PC-9 (cell line): Measurements from ENCODE around the gene NME9. TPM values are rescaled to one million over a fixed set of nuclear protein-coding genes. Genes with fewer than 3 reads are reported as not detected.

Experiments
- BruUV-seq: library from RNA; stranded (reverse); fragments of 400-500 nt; replicated peaks from 2 replicates; lab custom pipeline; 2021; lab: Mats Ljungman, UMichigan
- CTCF ChIA-PET: fragments of 300-600 bp; sonication (Branson Sonifier 250); formaldehyde crosslinking; loops from one replicate; lab custom pipeline; 2022; ENCODE audit warnings: antibody characterized with exemption; lab: Charles Lee
- POLR2A ChIA-PET: fragments of 300-600 bp; sonication (Branson Sonifier 250); formaldehyde crosslinking; loops from one replicate; lab custom pipeline; 2022; ENCODE audit warnings: antibody characterized with exemption; ENCODE audit not compliant: unreplicated experiment; lab: Charles Lee
- DNase-seq, 2 experiments: peaks; one replicate each; pipeline versions ENCODE4 v3.0.0 to v3.0.0-alpha.2; 2015 to 2022; ENCODE audit warnings: mixed read lengths in 1 of 2
- H2AFZ ChIP-seq: fragments of 200-600 bp; sonication (generic); 2 replicates; pipeline ENCODE4 v1.8.1; 2017; ENCODE audit warnings: antibody characterized with exemption
- H3F3A ChIP-seq: fragments of 200-600 bp; sonication (generic); 2 replicates; pipeline ENCODE4 v1.8.1; 2017; ENCODE audit warnings: antibody characterized with exemption, mild to moderate bottlenecking, low read depth; ENCODE audit not compliant: insufficient read depth
- H3K27ac ChIP-seq: fragments of 200-600 bp; sonication (generic); 2 replicates; pipeline ENCODE4 v1.6.1; 2016; ENCODE audit warnings: mixed run types
- H3K27me3 ChIP-seq: fragments of 200-600 bp; sonication (generic); 2 replicates; pipeline ENCODE4 v1.6.1; 2016; ENCODE audit warnings: low read depth, mixed run types; ENCODE audit not compliant: insufficient read depth
- H3K36me3 ChIP-seq: fragments of 200-600 bp; sonication (generic); 2 replicates; pipeline ENCODE4 v1.6.1; 2016; ENCODE audit warnings: low read depth, mixed run types
- H3K4me1 ChIP-seq: fragments of 200-600 bp; sonication (generic); replicated peaks from 2 replicates; pipeline ENCODE4 v1.6.1; 2016; ENCODE audit warnings: mixed run types; ENCODE audit not compliant: insufficient read depth
- H3K4me2 ChIP-seq: fragments of 200-600 bp; sonication (generic); 2 replicates; pipeline ENCODE4 v1.6.1; 2017; ENCODE audit warnings: mixed run types
- H3K4me3 ChIP-seq: fragments of 200-600 bp; sonication (generic); 2 replicates; pipeline ENCODE4 v1.6.1; 2016; ENCODE audit warnings: mixed run types
- H3K79me2 ChIP-seq: fragments of 200-600 bp; sonication (generic); 2 replicates; pipeline ENCODE4 v1.6.1; 2017; ENCODE audit warnings: low read depth, mixed run types
- H3K9me2 ChIP-seq: fragments of 200-600 bp; sonication (generic); 2 replicates; pipeline ENCODE4 v1.8.1; 2017; ENCODE audit warnings: mild to moderate bottlenecking; ENCODE audit not compliant: insufficient read depth
- H3K9me3 ChIP-seq: fragments of 200-600 bp; sonication (generic); 2 replicates; pipeline ENCODE4 v1.8.1; 2016; ENCODE audit warnings: low read depth; ENCODE audit not compliant: insufficient read depth
- H4K20me1 ChIP-seq: fragments of 200-600 bp; sonication (generic); 2 replicates; pipeline ENCODE4 v1.8.1; 2017; ENCODE audit not compliant: insufficient read depth
- EZH2 ChIP-seq: fragments of 200-600 bp; sonication (generic); IDR thresholded peaks from 2 replicates; pipeline ENCODE4 v1.8.0; 2017; ENCODE audit warnings: antibody characterized with exemption, low read depth
- intact Hi-C: fragments of 100-400 bp; cut with micrococcal nuclease; formaldehyde crosslinking; loops from one replicate; pipeline ENCODE4 v1.10.0; 2022; ENCODE audit not compliant: unreplicated experiment
- total RNA-seq: library from RNA; stranded (reverse); gene quantifications from 2 replicates; pipeline ENCODE4 v1.2.3, GENCODE V29; 2021
- TF ChIP-seq, protein P1 (sequence below): fragments of 200-600 bp; sonication (generic); conservative IDR thresholded peaks from 2 replicates; pipeline ENCODE4 v1.6.1; 2017; ENCODE audit warnings: mixed run types, antibody characterized with exemption, mild to moderate bottlenecking, moderate library complexity

Gene NME9
- total RNA-seq, 1 experiment from 2014 or later: not detected

- CTCF ChIA-PET: no interaction called here
- no peak for TF ChIP-seq EZH2
- TF ChIP-seq, protein P1, sequence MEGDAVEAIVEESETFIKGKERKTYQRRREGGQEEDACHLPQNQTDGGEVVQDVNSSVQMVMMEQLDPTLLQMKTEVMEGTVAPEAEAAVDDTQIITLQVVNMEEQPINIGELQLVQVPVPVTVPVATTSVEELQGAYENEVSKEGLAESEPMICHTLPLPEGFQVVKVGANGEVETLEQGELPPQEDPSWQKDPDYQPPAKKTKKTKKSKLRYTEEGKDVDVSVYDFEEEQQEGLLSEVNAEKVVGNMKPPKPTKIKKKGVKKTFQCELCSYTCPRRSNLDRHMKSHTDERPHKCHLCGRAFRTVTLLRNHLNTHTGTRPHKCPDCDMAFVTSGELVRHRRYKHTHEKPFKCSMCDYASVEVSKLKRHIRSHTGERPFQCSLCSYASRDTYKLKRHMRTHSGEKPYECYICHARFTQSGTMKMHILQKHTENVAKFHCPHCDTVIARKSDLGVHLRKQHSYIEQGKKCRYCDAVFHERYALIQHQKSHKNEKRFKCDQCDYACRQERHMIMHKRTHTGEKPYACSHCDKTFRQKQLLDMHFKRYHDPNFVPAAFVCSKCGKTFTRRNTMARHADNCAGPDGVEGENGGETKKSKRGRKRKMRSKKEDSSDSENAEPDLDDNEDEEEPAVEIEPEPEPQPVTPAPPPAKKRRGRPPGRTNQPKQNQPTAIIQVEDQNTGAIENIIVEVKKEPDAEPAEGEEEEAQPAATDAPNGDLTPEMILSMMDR: no peak
Observed at GRCh38 chr3:138300647-138301046, 29.0 kb downstream of the NME9 start.

DNA sequence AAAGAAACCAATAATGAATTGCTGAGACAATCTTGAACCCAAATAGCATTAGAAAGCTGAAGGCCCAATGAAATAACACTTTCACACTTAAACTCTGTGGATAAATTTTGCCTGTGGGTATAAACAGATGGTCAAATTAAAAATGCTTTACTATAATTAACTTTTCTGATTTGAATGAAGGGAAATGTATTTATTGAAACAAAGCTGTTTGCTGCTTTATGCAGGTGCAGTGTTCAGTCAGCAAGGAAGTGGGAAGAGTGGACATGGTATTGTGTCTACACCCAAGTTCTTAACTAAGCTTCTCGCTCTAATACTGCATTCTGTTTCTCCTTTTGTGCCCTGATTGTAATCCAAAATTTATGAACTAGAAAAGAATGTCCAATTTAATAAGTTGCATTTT lies 31.8 kb downstream of the NME9 start:
- CTCF ChIA-PET: no interaction called here
- no peaks in the 10 kb centered on the region; the same call in none of the 2 replicates for H3K36me3 ChIP-seq

More at GRCh38 chr3:138300647-138301046, 29.0 kb downstream of the NME9 start:
- Histone ChIP-seq H2AFZ (no peak overlapping the region), H3K4me3 (no peak overlapping the region), H4K20me1 (no peaks in the 10 kb centered on the region), H3K79me2 (no peaks in the 10 kb centered on the region), H3K27me3 (no peaks in the 10 kb centered on the region), H3K4me2 (no peak overlapping the region), H3K36me3 (no peaks in the 10 kb centered on the region; the same call in none of the 2 replicates), H3F3A (no peaks in the 10 kb centered on the region), H3K9me3 (no peaks in the 10 kb centered on the region), H3K27ac (no peak overlapping the region), H3K9me2 (no peaks in the 10 kb centered on the region), H3K4me1 (no peaks in the 10 kb centered on the region)
- POLR2A ChIA-PET: no interaction called here
- no peak for DNase-seq
- no TSS peak for BruUV-seq
- intact Hi-C loops: no loop called here

GRCh38 chr3:138297059-138297607 lies 32.5 kb downstream of the NME9 start:
- Histone ChIP-seq H3K36me3 (no peaks in the 10 kb centered on the region; the same call in none of the 2 replicates), H3K4me1 (no peaks in the 10 kb centered on the region), H3K4me2 (no peak overlapping the region), H3K27ac (no peak overlapping the region), H3K27me3 (no peaks in the 10 kb centered on the region), H3F3A (no peaks in the 10 kb centered on the region), H4K20me1 (no peaks in the 10 kb centered on the region), H3K79me2 (no peaks in the 10 kb centered on the region), H3K9me2 (no peaks in the 10 kb centered on the region), H2AFZ (no peak overlapping the region), H3K4me3 (no peak overlapping the region), H3K9me3 (no peaks in the 10 kb centered on the region)
- intact Hi-C loops: no loop called here
- ChIA-PET POLR2A (no interaction called here), CTCF (no interaction called here)
- no TSS peak for BruUV-seq
- DNase-seq: no peak
- TF ChIP-seq, protein P1: no peak
- no peak for TF ChIP-seq EZH2

More for the DNA sequence above, 31.8 kb downstream of the NME9 start:
- no peak for TF ChIP-seq EZH2
- TF ChIP-seq, protein P1: no peak
- H3F3A ChIP-seq: no peaks in the 10 kb centered on the region
- no peaks in the 10 kb centered on the region for H3K27me3 ChIP-seq
- POLR2A ChIA-PET: no interaction called here
- H3K79me2 ChIP-seq: no peaks in the 10 kb centered on the region
- no peak overlapping the region for H3K27ac ChIP-seq
- intact Hi-C loops: no loop called here
- no TSS peak for BruUV-seq
- no peaks in the 10 kb centered on the region for H4K20me1 ChIP-seq
- no peak for DNase-seq
- H3K9me3 ChIP-seq: no peaks in the 10 kb centered on the region
- H3K4me3 ChIP-seq: no peak overlapping the region
- no peaks in the 10 kb centered on the region for H3K4me1 ChIP-seq
- H3K9me2 ChIP-seq: no peaks in the 10 kb centered on the region
- no peak overlapping the region for H3K4me2 ChIP-seq
- H2AFZ ChIP-seq: no peak overlapping the region
